ENCODE results near the gene OBSCN. TPM values are rescaled to one million over a fixed set of nuclear protein-coding genes. Genes with fewer than 3 reads are reported as not detected.
"Not testable (repeated sequence)": the region's sequence is repeated elsewhere in the genome, so short reads cannot be mapped to it uniquely, and the experiment has no call there.

OBSCN gene
- total RNA-seq, 2 donors from 2014 or later: 194 to 201 TPM

GRCh38 chr1:228241259-228241658, 33.4 kb downstream of the OBSCN start:
- no peak for DNase-seq
- intact Hi-C loops (cut with DNase I): no loop called here
- ATAC-seq: no peak

GRCh38 chr1:228242409-228242808, 34.6 kb downstream of the OBSCN start:
- ATAC-seq: no peak
- intact Hi-C loops (cut with DNase I): no loop called here
- no peak for DNase-seq

- intact Hi-C loops (cut with DNase I): no loop called here
These were observed 35.2 kb downstream of the OBSCN start for GRCh38 chr1:228243093-228243492.

GRCh38 chr1:228243989-228244388, 36.1 kb downstream of the OBSCN start:
- intact Hi-C loops (cut with DNase I); DNase-seq; ATAC-seq: not testable (repeated sequence)

More at GRCh38 chr1:228243093-228243492, 35.2 kb downstream of the OBSCN start:
- no peak for ATAC-seq
- DNase-seq: no peak

- DNase-seq (no peak), ATAC-seq (no peak)
- intact Hi-C loops (cut with DNase I): no loop called here
These were observed 37.3 kb downstream of the OBSCN start for GRCh38 chr1:228245111-228245510.

GRCh38 chr1:228246216-228246900, 38.5 kb downstream of the OBSCN start:
- DNase-seq (no peak), ATAC-seq (no peak)
- intact Hi-C loops (cut with DNase I): no loop called here

GRCh38 chr1:228249513-228250305, 41.9 kb downstream of the OBSCN start:
- no peak for DNase-seq
- intact Hi-C loops (cut with DNase I): no loop called here
- ATAC-seq: no peak

- intact Hi-C loops (cut with DNase I); DNase-seq: not testable (repeated sequence)
- peak in 1 of 2 donors; percentile 66 for ATAC-seq
These were observed 44.6 kb downstream of the OBSCN start for GRCh38 chr1:228252476-228252875.

GRCh38 chr1:228256626-228257375, 49.0 kb downstream of the OBSCN start:
- ATAC-seq: peak in 1 of 2 donors; percentile 13

GRCh38 chr1:228258486-228258885, 50.6 kb downstream of the OBSCN start:
- intact Hi-C loops (cut with DNase I): no loop called here
- DNase-seq: no peak
- no peak for ATAC-seq

More at GRCh38 chr1:228256626-228257375, 49.0 kb downstream of the OBSCN start:
- no peak for DNase-seq
- intact Hi-C loops (cut with DNase I): no loop called here

- DNase-seq (no peak), ATAC-seq (no peak)
- intact Hi-C loops (cut with DNase I): no loop called here
These were observed 51.6 kb downstream of the OBSCN start for GRCh38 chr1:228259368-228259894.

- intact Hi-C loops (cut with DNase I): no loop called here
- ATAC-seq: no peak
- DNase-seq: no peak
These were observed 52.1 kb downstream of the OBSCN start for GRCh38 chr1:228259951-228260350.

- intact Hi-C loops (cut with DNase I): no loop called here
- no peak for DNase-seq
- ATAC-seq: no peak
These were observed 53.9 kb downstream of the OBSCN start for GRCh38 chr1:228261706-228262105.

- intact Hi-C loops (cut with DNase I): no loop called here
- DNase-seq (no peak), ATAC-seq (no peak)
These were observed 54.6 kb downstream of the OBSCN start for GRCh38 chr1:228262475-228262874.

GRCh38 chr1:228263636-228264035, 55.8 kb downstream of the OBSCN start:
- intact Hi-C loops (cut with DNase I): no loop called here
- DNase-seq: no peak
- no peak for ATAC-seq

- DNase-seq (peak; percentile 9), ATAC-seq (no peak)
- intact Hi-C loops (cut with DNase I): no loop called here
These were observed 56.4 kb downstream of the OBSCN start for GRCh38 chr1:228264090-228264829.

- no peak for ATAC-seq
- no peak for DNase-seq
- intact Hi-C loops (cut with DNase I): no loop called here
These were observed 57.3 kb downstream of the OBSCN start for GRCh38 chr1:228265167-228265566.

GRCh38 chr1:228267962-228268880, 60.4 kb downstream of the OBSCN start:
- intact Hi-C loops (cut with DNase I): no loop called here
- ATAC-seq: peak; percentile 77 to 83
- peak; percentile 42 for DNase-seq
